OCI-LY3 (cell line): ENCODE data around the gene ADPRS.

Experiments
- CTCF ChIP-seq: fragments of 200-600, 300-600 bp; sonication (generic); IDR thresholded peaks from 2 replicates; pipeline ENCODE4 v1.5.1; 2014; ENCODE audit warnings: antibody characterized with exemption, low read length, low read depth
- EZH2phosphoT487 ChIP-seq: fragments of 200-600 bp; shearing (Covaris generic); IDR thresholded peaks from 2 replicates; pipeline ENCODE4 v1.6.1; 2018; ENCODE audit warnings: antibody characterized with exemption, mixed run types, low read depth

GRCh38 chr1:36096500-36097432 lies 8.1 kb downstream of the ADPRS start:
- no peak for TF ChIP-seq CTCF
- TF ChIP-seq EZH2phosphoT487: no peak
